IMR-90 (cell line): ENCODE results near the gene EDC4. TPM values are rescaled to one million over a fixed set of nuclear protein-coding genes. Genes with fewer than 3 reads are reported as not detected.

ENCODE experiments used
- ATAC-seq: fragments of 200-7000 bp; cut with Tn5 transposase; 2 replicates; pipeline ENCODE4 v1.9.1; 2020; ENCODE audit warnings: low read depth, mild to moderate bottlenecking, moderate library complexity
- BruUV-seq: library from RNA; stranded (reverse); fragments of 400-500 nt; replicated peaks from 2 replicates; lab custom pipeline; 2021; lab: Mats Ljungman, UMichigan
- CTCF ChIA-PET: fragments of 300-600 bp; formaldehyde crosslinking; extraction: SDS; loops from one replicate; lab custom pipeline; 2021; ENCODE audit warnings: antibody characterized with exemption; lab: Yijun Ruan, JAX
- POLR2A ChIA-PET: fragments of 300-600 bp; sonication (Branson Sonifier 250); formaldehyde crosslinking; loops from one replicate; lab custom pipeline; 2022; ENCODE audit warnings: antibody characterized with exemption; ENCODE audit not compliant: unreplicated experiment; lab: Charles Lee
- DNase-seq: peaks from one replicate; pipeline ENCODE4 v3.0.0; 2013
- H2AFZ ChIP-seq: replicated peaks from 2 replicates; pipeline ENCODE3; 2013; ENCODE audit warnings: low read length, mild to moderate bottlenecking; ENCODE audit not compliant: poor library complexity
- H2AK5ac ChIP-seq: 2 replicates; pipeline ENCODE4 v1.6.1; 2013; ENCODE audit warnings: low read depth, low read length, inconsistent platforms
- H2AK9ac ChIP-seq: replicated peaks from 2 replicates; pipeline ENCODE3; 2013; ENCODE audit warnings: mild to moderate bottlenecking, low read depth, low read length, moderate library complexity; ENCODE audit not compliant: poor library complexity
- H2BK120ac ChIP-seq: 2 replicates; pipeline ENCODE4 v1.6.1; 2013; ENCODE audit warnings: low read depth, low read length, inconsistent platforms
- H2BK15ac ChIP-seq: 3 replicates; pipeline ENCODE4 v1.6.1; 2013; ENCODE audit warnings: low read depth, low read length, inconsistent platforms
- H2BK20ac ChIP-seq: 2 replicates; pipeline ENCODE4 v1.6.1; 2013; ENCODE audit warnings: low read depth, mild to moderate bottlenecking, inconsistent platforms, low read length, moderate library complexity
- H2BK5ac ChIP-seq: 2 replicates; pipeline ENCODE4 v1.6.1; 2013; ENCODE audit warnings: mild to moderate bottlenecking, low read depth, low read length, inconsistent platforms; ENCODE audit not compliant: poor library complexity, severe bottlenecking
- H3K14ac ChIP-seq: replicated peaks from 2 replicates; pipeline ENCODE4 v1.6.1; 2013; ENCODE audit warnings: low read depth, low read length, inconsistent platforms
- H3K18ac ChIP-seq: 2 replicates; pipeline ENCODE4 v1.6.1; 2013; ENCODE audit warnings: low read depth, low read length, control low read depth
- H3K23ac ChIP-seq: 2 replicates; pipeline ENCODE4 v1.6.1; 2013; ENCODE audit warnings: low read depth, low read length, inconsistent platforms
- H3K27ac ChIP-seq: 2 replicates; pipeline ENCODE4 v1.5.1; 2013; ENCODE audit warnings: mild to moderate bottlenecking, control low read depth, low read length; ENCODE audit not compliant: insufficient read depth
- H3K27me3 ChIP-seq: 2 replicates; pipeline ENCODE4 v1.6.1; 2013; ENCODE audit warnings: low read length; ENCODE audit not compliant: control insufficient read depth, insufficient read depth
- H3K36me3 ChIP-seq: 2 replicates; pipeline ENCODE4 v1.6.1; 2013; ENCODE audit warnings: low read length, mixed read lengths; ENCODE audit not compliant: control insufficient read depth, insufficient read depth
- H3K4ac ChIP-seq: 2 replicates; pipeline ENCODE4 v1.6.1; 2013; ENCODE audit warnings: low read depth, low read length, inconsistent platforms
- H3K4me1 ChIP-seq: 2 replicates; pipeline ENCODE4 v1.6.1; 2013; ENCODE audit warnings: low read length, mixed read lengths; ENCODE audit not compliant: control insufficient read depth, insufficient read depth
- H3K4me2 ChIP-seq: 2 replicates; pipeline ENCODE4 v1.6.1; 2013; ENCODE audit warnings: low read depth, mild to moderate bottlenecking, control low read depth, low read length, moderate library complexity
- H3K4me3 ChIP-seq: 2 replicates; pipeline ENCODE4 v1.5.1; 2013; ENCODE audit warnings: low read depth, mild to moderate bottlenecking, control low read depth, low read length, moderate library complexity; ENCODE audit not compliant: insufficient read depth
- H3K56ac ChIP-seq: 2 replicates; pipeline ENCODE4 v1.6.1; 2013; ENCODE audit warnings: low read length, inconsistent platforms; ENCODE audit not compliant: insufficient read depth; ENCODE audit errors: extremely low read depth
- H3K79me1 ChIP-seq, 2 experiments: 2 replicates each; pipeline ENCODE4 v1.6.1; 2013; ENCODE audit warnings: low read length in 2 of 2, inconsistent platforms in 1 of 2, low read depth in 1 of 2
- H3K9ac ChIP-seq: 2 replicates; pipeline ENCODE4 v1.6.1; 2013; ENCODE audit warnings: low read depth, low read length, control low read depth
- H3K9me1 ChIP-seq: 2 replicates; pipeline ENCODE4 v1.6.1; 2013; ENCODE audit warnings: low read length, inconsistent platforms; ENCODE audit not compliant: insufficient read depth
- H3K9me3 ChIP-seq: 2 replicates; pipeline ENCODE4 v1.6.1; 2013; ENCODE audit warnings: low read length; ENCODE audit not compliant: control insufficient read depth, insufficient read depth
- H4K20me1 ChIP-seq: 2 replicates; pipeline ENCODE4 v1.6.1; 2013; ENCODE audit warnings: low read length, inconsistent platforms; ENCODE audit not compliant: insufficient read depth
- H4K5ac ChIP-seq: 2 replicates; pipeline ENCODE4 v1.6.1; 2013; ENCODE audit warnings: mild to moderate bottlenecking, low read depth, low read length, control low read depth
- H4K8ac ChIP-seq, 2 experiments: 2 replicates each; pipeline ENCODE4 v1.6.1; 2013; ENCODE audit warnings: low read depth in 2 of 2, low read length in 2 of 2, control low read depth in 1 of 2, inconsistent platforms in 1 of 2
- H4K91ac ChIP-seq: 2 replicates; pipeline ENCODE4 v1.6.1; 2013; ENCODE audit warnings: low read depth, low read length, inconsistent platforms; ENCODE audit not compliant: insufficient read depth
- CEBPB ChIP-seq: IDR thresholded peaks from 2 replicates; pipeline ENCODE4 v1.6.1; 2012; ENCODE audit warnings: low read depth, low read length, improper control_type of control experiment
- MAZ ChIP-seq: IDR thresholded peaks from 2 replicates; pipeline ENCODE4 v1.6.1; 2012; ENCODE audit warnings: low read depth, mild to moderate bottlenecking, low read length, improper control_type of control experiment, moderate library complexity, borderline replicate concordance
- MXI1 ChIP-seq: IDR thresholded peaks from 2 replicates; pipeline ENCODE4 v1.6.1; 2012; ENCODE audit warnings: low read depth, mild to moderate bottlenecking, low read length, moderate library complexity, borderline replicate concordance
- POLR2A ChIP-seq: IDR thresholded peaks from 2 replicates; pipeline ENCODE4 v1.6.1; 2012; ENCODE audit warnings: mild to moderate bottlenecking, low read depth, low read length
- RAD21 ChIP-seq: IDR thresholded peaks from 2 replicates; pipeline ENCODE4 v1.6.1; 2012; ENCODE audit warnings: low read length, improper control_type of control experiment
- RCOR1 ChIP-seq: IDR thresholded peaks from 2 replicates; pipeline ENCODE4 v1.6.1; 2012; ENCODE audit warnings: mild to moderate bottlenecking, low read length, improper control_type of control experiment; ENCODE audit not compliant: insufficient replicate concordance
- SMC3 ChIP-seq: fragments of 150-350 bp; IDR thresholded peaks from 2 replicates; pipeline ENCODE4 v1.6.1; 2016; ENCODE audit warnings: low read depth, mild to moderate bottlenecking, antibody characterized with exemption, low read length, moderate library complexity
- WGBS, 2 experiments: methylation state at CpG; one replicate each; pipeline versions ENCODE4 v1.1.5 to v1.1.7; 2013; ENCODE audit warnings: missing lambda C conversion rate in 2 of 2; ENCODE audit not compliant: insufficient read length in 1 of 2; ENCODE audit errors: extremely low coverage in 2 of 2; 5-methylcytosine and 5-hydroxymethylcytosine counted together
- dilution Hi-C: fragments of 300-500 bp; cut with HindIII; formaldehyde crosslinking; loops from one replicate; pipeline ENCODE4 v1.14.3; 2018; ENCODE audit warnings: low sequenced_read_pairs; ENCODE audit not compliant: unreplicated experiment
- in situ Hi-C: fragments of 300-500 bp; cut with MboI; formaldehyde crosslinking; loops from 3 replicates; pipeline ENCODE4 v1.14.3; 2019; ENCODE audit warnings: low sequenced_read_pairs, inconsistent platforms, mixed read lengths
- intact Hi-C: fragments of 100-400 bp; cut with micrococcal nuclease; formaldehyde crosslinking; loops from 2 replicates; pipeline ENCODE4 v1.10.0; 2022
- polyA plus RNA-seq, 3 experiments: library from polyadenylated mRNA; depleted of rRNA; stranded (reverse); fragments of >200 nt; gene quantifications; 2 replicates each; pipeline ENCODE4 v1.2.3, GENCODE V29; 2012; ENCODE audit warnings: low replicate concordance in 1 of 3
- total RNA-seq: library from RNA; depleted of rRNA; stranded (reverse); fragments of >200 nt; gene quantifications from 2 replicates; pipeline ENCODE4 v1.2.3, GENCODE V29; 2012
- TF ChIP-seq, protein P1 (sequence below): conservative IDR thresholded peaks from 2 replicates; pipeline ENCODE4 v1.5.1; 2012; ENCODE audit warnings: mild to moderate bottlenecking, low read depth, low read length, improper control_type of control experiment

EDC4 gene
- total and polyA plus RNA-seq, 2 of the 4 experiments (the other 2 are of a cell fraction) = 33.2 to 64.0 TPM

DNA sequence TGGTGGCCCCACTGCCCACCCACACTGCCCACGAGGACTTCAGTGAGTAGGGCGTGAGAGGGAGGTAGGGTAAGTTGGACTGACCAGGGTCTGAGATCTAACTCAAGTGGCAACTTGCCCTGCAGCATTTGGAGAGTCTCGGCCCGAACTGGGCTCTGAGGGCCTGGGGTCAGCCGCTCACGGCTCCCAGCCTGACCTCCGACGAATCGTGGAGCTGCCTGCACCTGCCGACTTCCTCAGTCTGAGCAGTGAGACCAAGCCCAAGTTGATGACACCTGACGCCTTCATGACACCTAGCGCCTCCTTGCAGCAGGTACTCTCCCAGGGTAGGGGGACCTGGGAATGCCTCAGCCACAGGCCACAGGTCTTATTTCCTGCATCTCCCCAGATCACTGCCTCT, 6.6 kb downstream of the EDC4 start:
- no peak overlapping the region for H3K14ac ChIP-seq
- H3K4ac ChIP-seq = no peak overlapping the region
- H2BK20ac ChIP-seq = no peak overlapping the region
- no peak overlapping the region for H2AK9ac ChIP-seq
- POLR2A ChIA-PET = interaction anchor here (0.6 kb wide), 1 partner anchor 8 kb away, joined by 5 read pairs; no protein-coding TSS in a partner anchor
- no peak overlapping the region for H3K56ac ChIP-seq
- H2AFZ ChIP-seq = no peak overlapping the region
- H3K9me1 ChIP-seq = peaks cover 11% of the 10 kb centered on the region
- WGBS, 2 experiments = 88% methylated on average over 4 of the region's 12 CpGs; no CpG with 5 or more reads in 1 of the 2 experiments
- H3K27ac ChIP-seq = no peak overlapping the region
- TF ChIP-seq MXI1 = no peak
- TF ChIP-seq SMC3 = no peak
- TF ChIP-seq RCOR1 = no peak
- TF ChIP-seq MAZ = no peak
- TF ChIP-seq RAD21 = no peak
- no peak for TF ChIP-seq POLR2A
- TF ChIP-seq, protein P1, sequence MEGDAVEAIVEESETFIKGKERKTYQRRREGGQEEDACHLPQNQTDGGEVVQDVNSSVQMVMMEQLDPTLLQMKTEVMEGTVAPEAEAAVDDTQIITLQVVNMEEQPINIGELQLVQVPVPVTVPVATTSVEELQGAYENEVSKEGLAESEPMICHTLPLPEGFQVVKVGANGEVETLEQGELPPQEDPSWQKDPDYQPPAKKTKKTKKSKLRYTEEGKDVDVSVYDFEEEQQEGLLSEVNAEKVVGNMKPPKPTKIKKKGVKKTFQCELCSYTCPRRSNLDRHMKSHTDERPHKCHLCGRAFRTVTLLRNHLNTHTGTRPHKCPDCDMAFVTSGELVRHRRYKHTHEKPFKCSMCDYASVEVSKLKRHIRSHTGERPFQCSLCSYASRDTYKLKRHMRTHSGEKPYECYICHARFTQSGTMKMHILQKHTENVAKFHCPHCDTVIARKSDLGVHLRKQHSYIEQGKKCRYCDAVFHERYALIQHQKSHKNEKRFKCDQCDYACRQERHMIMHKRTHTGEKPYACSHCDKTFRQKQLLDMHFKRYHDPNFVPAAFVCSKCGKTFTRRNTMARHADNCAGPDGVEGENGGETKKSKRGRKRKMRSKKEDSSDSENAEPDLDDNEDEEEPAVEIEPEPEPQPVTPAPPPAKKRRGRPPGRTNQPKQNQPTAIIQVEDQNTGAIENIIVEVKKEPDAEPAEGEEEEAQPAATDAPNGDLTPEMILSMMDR = no peak
- TF ChIP-seq CEBPB = no peak
- no TSS peak for BruUV-seq
- H4K8ac ChIP-seq = no peak overlapping the region
- DNase-seq (no peak), ATAC-seq (no peak)
- no peaks in the 10 kb centered on the region for H3K9me3 ChIP-seq
- H3K4me1 ChIP-seq = peaks cover 3% of the 10 kb centered on the region
- in situ Hi-C loops = no loop called here
- H3K27me3 ChIP-seq = no peaks in the 10 kb centered on the region
- H2BK120ac ChIP-seq = no peak overlapping the region
- no peak overlapping the region for H3K4me3 ChIP-seq
- no peak overlapping the region for H4K91ac ChIP-seq
- H3K23ac ChIP-seq = no peak overlapping the region
- no peak overlapping the region for H3K4me2 ChIP-seq
- no peak overlapping the region for H2BK15ac ChIP-seq
- no peak overlapping the region for H4K5ac ChIP-seq
- peaks cover 83% of the 10 kb centered on the region for H3K36me3 ChIP-seq
- CTCF ChIA-PET = no interaction called here
- H3K79me1 ChIP-seq = peaks cover 19 to 37% of the 10 kb centered on the region in 2 experiments
- no peak overlapping the region for H3K18ac ChIP-seq
- dilution Hi-C loops = no loop called here
- peaks cover 55% of the 10 kb centered on the region for H4K20me1 ChIP-seq
- H2BK5ac ChIP-seq = no peak overlapping the region
- no peak overlapping the region for H3K9ac ChIP-seq
- intact Hi-C loops = no loop called here
- no peak overlapping the region for H2AK5ac ChIP-seq
